HG03097 (cell line): Measurements from ENCODE around the gene GPRC5D.

ENCODE experiments used
- ATAC-seq: cut with Tn5 transposase; IDR thresholded peaks from one replicate; pipeline ENCODE4 v1.9.1; 2021; ENCODE audit not compliant: unreplicated experiment, low FRiP score

The GPRC5D gene

DNA sequence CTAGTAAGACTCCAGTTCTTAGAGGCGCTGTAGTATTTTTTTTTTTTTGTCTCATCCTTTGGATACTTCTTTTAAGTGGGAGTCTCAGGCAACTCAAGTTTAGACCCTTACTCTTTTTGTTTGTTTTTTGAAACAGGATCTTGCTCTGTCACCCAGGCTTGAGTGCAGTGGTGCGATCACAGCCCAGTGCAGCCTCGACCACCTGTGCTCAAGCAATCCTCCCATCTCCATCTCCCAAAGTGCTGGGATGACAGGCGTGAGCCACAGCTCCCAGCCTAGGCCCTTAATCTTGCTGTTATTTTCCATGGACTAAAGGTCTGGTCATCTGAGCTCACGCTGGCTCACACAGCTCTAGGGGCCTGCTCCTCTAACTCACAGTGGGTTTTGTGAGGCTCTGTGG is 39.3 kb downstream of the GPRC5D start:
- ATAC-seq: no peak

DNA sequence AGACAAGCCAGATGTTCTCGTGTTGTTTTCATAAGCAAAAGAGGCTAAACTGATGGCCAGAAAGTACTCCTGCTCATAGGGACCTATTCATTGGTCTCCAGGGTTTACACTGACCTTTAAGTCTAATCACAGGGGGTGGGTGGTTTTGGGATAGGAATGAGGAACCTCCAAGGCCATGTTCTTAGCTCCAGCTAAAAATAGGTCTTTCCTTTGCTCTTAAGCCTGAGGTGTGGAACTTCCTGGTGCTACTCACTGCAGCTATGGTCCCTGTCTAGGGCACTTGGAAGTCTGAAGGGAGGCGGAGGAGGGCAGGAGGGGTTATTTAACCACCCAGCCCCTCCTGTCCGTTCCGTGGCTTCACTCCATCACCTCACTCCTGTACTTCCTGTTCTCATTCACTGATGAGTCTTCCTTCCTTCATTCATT is 42.0 kb downstream of the GPRC5D start:
- no peak for ATAC-seq

DNA sequence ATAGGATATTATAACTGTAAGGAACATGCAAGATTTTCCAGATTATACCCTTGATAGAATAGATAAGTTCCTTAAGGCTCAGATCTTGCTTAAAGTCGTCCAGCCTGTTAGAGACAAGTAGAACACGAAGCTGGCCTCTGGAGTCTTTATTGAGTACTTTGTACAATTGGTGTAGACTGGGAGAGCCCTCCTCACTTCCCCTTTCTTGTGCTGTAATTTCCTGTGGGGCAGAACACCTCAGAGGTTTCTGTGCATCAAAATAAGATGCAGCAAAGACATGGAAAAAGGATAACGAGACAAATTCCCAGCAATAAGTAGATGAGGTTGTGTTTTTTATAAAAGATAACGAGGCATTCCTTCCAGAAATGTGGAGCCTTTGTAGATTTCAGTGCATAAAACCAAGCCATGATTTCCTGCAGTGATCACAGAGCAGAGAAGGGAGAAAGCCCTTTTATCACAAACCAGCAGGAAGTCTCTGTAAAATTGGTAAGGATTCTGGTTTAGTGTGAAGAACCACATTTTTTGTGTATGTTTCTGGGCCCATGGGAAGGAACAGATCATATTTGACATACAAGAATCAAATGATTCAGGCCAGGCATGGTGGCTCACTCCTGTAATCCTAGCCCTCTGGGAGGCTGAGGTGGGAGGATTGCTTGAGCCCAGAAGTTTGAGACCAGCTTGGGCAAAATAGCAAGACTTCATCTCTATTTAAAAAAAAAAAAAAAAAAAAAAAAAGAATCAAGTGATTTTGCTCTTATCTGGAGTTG is 42.6 kb downstream of the GPRC5D start:
- ATAC-seq: no peak

DNA sequence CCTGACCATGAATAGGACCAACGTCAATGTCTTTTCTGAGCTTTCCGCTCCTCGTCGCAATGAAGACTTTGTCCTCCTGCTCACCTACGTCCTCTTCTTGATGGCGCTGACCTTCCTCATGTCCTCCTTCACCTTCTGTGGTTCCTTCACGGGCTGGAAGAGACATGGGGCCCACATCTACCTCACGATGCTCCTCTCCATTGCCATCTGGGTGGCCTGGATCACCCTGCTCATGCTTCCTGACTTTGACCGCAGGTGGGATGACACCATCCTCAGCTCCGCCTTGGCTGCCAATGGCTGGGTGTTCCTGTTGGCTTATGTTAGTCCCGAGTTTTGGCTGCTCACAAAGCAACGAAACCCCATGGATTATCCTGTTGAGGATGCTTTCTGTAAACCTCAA is 43.3 kb downstream of the GPRC5D start:
- ATAC-seq: no peak

DNA sequence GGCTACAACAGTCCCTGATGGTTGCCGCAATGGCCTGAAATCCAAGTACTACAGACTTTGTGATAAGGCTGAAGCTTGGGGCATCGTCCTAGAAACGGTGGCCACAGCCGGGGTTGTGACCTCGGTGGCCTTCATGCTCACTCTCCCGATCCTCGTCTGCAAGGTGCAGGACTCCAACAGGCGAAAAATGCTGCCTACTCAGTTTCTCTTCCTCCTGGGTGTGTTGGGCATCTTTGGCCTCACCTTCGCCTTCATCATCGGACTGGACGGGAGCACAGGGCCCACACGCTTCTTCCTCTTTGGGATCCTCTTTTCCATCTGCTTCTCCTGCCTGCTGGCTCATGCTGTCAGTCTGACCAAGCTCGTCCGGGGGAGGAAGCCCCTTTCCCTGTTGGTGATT is 43.7 kb downstream of the GPRC5D start:
- no peak for ATAC-seq

DNA sequence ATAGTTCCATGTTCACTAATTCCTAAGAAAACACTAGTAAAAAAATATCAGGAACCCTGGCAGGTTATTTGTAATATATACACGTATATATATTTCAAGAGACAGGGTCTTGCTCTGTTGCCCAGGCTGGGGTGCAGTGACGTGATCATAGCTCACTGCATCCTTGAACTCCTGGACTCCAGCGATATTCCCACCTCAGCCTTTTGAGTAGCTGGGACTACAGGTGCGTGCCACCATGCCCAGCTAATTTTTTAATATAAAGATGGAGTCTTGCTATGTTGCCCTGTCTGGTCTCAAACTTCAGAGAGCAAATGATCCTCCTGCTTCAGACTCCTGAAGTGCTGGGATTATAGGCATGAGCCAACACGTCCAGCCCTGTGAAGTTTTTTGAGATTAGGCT is 44.4 kb downstream of the GPRC5D start:
- ATAC-seq: no peak

DNA sequence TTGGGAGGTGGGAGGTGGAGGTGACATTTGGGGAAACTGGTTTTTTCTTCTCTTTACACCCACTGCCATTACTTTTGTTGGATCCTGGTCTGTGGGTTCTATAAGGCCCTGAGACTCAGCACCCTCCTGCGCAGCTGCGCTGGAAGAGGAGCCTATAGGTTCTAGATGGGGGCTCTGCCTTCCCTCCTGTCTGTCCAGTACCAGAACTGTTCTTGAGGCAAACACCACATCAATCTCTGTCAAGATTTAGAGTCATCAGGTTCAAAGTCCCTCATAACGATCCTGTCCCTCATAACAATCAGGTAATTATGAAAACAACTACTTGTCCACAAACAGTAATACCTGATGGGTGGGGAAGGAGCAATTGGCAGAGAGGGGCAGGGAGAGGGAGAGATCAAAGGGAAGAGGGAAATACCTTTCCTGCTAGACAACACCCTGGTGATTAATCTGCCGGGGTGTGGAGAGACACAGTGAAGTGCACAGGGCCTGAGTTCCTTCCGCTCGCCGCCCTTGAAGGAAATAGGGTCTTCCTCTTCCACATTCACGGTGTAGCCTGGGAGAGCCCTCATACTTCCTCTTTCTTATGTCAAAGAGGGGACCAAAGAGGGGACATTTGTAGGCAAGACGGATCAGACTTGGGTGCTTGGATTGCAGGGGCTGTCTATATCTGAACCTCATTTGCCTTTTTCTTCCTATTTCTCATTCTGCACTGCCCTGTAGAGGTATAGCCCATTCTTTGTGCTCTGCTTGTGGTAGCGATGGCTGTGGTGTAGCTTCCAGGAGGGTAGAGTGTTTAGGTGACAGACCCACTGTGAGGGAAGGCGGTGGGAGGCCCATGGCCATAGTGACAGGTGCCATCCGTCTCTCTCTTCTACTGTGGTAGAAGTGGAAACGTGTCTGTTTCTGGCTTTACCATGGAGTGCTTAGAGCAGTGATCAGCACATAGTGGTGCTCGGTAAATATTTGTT is 48.0 kb downstream of the GPRC5D start:
- ATAC-seq: no peak

DNA sequence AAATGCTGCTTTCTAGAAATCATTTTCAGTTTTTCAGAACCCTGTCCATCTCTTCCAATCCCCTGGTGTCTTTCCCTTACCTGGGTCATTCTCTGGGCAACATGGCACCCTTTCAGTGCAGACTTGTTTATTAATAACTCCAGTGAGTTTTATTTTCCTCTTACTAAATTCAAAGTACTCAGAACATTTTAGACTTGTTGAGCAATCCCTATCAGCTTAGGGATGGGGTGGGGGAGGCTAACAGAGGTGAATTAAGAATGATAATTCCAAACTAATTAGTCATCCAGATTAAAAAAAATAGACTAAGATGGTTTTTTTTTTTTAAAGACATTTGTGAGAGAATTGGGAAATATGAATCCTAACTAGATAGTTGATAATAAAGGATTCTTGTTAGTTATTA is 49.9 kb downstream of the GPRC5D start:
- ATAC-seq: no peak

DNA sequence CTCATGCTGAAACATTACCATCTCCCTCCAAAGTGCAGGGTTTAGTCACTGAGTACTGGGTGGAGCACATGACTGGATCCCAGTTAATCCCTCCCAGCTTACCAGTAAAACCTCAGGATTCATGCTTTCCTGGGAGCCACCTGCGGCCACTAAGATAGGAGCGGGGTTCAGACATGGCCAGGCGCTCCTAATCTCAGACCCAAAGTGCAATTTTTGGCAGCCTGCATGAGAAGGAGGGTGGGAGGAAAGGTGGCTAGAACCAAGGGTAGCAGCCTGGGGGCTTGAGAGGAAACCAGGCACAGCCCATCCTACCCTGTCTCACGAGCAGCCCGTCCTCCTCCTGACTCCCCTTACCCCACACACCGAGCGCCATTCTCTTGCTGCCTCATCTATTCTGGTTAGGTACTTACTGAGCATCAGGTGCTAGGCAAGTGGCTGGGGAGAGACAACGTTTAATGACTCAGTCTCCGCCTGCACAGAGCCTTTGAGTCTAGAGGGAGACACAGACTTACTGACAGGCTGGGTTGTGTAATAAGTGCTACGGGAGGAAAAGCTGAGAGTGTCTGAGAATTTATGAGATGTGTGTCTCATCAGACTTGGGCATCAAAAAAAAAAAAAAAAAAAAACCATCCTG is 50.7 kb downstream of the GPRC5D start:
- ATAC-seq: no peak

DNA sequence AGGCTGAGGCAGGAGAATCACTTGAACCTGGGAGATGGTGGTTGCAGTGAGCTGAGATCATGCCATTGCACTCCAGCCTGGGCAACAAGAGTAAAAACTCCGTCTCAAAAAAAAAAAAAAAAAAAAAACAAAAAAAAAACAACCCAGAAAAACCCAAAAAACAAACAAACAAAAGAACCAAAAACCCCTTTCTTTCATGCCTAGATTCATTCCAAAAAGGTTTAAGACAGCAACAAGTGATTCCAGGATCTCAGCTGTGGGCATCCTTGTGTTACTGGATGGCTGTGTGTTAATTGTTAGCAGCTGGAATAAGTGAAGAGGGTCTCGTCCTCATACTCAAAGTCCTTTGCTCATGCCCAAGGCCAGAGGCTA is 51.2 kb downstream of the GPRC5D start:
- no peak for ATAC-seq

DNA sequence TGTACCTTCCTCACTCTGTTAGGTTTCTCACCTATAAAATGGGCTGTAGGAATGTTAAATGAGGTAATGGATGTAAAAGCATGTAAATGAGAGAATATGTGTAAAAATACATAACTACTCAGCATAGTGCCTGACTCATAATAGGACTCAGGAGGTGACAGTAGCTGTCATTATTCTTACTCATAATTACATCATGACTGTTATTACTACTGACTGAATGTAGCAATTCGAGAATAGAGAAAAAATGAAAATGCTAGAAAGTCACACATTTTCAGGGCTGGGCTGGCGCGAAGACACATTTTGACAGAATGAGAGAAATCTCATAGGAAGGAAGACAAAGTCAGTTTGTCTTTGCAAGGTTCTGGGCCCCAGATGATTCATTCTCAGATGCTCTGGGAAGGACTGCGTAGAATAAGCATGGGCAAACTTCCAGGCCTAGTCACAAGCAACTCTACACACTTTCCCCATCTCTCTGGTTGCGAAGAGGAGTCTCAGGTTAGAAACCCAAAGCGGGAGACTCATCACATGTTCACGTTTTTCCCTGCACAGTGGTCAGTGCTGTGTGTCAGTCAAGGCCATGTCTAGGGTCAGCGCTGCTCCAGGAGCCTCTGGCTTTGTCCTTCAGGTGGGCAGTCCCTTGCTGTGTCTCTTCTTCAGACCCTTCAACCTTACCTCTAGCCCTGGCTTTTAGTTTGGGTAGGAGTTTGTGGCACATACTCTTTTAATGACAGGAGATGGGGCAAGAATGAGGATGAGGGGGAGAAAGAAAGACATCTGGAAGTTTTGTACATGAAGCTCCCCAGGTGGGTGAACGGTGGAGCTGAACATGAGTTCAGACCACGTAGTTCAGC is 52.2 kb downstream of the GPRC5D start:
- ATAC-seq: no peak

DNA sequence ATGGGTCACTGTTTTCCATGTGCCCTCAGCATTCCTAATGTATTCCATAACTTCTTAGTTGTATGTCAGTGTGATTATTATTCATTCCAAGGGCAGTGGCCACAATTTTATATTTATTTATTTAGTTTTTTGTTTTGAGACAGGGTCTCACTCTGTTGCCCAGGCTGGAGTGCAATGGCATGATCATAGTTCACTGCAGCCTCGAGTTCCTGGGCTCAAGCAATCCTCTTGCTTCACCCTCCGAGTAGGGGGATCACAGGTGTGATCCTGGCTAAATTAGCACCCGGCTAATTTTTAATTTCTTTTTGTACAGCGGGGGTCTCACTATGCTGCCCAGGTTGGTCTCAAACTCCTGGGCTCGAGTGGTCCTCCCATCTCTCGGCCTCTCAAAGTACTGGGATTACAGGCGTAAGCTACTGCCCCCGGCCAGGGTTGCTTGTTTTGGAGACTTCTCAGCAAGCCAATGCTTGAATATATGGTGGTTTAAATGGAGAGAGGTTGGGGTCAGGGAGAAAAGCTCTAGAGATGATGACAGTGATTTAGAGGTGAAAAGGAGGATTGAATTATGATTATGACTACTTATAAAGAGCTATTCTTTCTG is 53.0 kb downstream of the GPRC5D start:
- ATAC-seq: no peak

DNA sequence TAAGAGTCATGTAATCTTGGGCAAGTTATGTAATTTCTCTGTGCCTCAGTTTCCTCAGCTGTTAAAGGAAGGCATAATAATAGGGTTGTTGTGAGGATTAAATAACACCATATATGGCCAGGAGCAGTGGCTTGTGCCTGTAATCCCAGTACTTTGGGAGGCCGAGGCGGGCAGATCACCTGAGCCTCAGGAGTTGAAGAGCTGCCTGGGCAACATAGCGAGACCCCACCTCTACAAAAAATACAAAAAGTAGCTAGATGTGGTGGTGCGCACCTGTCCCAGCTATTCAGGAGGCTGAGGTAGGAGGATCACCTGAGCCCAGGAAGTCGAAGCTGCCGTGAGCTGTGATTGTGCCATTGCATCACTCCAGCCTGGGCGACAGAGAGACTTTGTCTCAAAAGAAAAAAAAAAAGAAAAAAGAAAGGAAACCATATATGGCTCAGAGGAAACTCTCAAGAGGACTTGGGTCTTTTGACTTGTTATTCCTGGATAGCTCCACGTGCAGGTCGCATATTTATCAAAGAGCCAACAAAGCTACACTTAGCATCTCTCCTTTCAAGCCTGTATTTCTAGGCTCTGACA is 53.7 kb downstream of the GPRC5D start:
- no peak for ATAC-seq

DNA sequence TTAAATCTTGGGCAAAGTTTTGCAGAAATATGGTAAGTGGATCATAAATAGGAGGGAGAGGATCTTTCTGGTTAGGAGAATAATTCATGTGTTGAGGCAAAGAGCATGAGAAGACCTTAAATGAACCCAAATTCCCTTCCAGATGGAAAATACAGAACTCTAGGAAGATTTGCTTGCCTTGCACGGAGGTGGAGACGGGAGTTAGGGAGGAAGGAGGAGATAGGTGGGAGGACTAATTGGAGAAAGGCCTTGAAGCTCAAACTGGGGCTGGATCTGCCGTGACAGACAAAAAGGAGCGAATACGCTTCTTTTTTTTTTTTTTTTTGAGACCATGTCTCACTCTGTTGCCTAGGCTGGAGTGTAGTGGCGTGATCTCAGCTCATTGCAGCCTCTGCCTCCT is 54.7 kb downstream of the GPRC5D start:
- ATAC-seq: no peak

DNA sequence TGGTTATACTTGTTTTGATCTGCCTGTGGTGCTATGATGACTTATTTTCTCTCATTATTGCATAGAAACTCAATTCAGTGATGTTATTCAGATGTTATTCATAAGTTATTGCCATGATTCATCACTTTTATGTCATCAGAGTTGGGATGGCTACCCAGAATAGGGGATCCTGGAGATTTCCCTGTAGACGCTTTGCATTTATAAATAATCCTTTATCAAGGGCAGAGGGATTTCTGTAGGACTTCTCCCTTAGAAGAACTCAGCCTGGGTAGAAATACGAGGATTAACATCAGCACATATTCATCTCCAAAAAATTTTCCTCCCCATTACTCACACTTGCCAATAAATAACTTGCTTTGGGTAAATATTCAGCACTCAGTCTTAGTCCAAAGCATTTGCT is 55.7 kb downstream of the GPRC5D start:
- no peak for ATAC-seq

DNA sequence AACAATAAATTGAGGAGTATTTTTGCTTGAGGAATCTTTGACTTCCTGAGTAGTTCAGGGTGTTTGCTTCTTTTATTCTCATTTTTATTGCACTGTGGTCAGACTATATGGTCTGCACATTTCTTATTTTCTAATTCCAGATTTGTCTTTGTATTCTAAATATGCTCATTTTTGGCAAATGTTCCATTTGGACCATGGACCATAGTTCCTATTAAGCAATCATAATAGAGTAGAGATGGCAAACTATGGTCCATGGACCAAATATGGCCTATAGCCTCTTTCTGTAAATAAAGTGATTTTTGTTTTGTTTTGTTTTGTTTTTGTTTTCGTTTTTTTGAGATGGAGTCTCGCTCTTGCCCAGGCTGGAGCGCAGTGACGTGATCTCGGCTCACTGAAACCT is 58.5 kb downstream of the GPRC5D start:
- no peak for ATAC-seq

DNA sequence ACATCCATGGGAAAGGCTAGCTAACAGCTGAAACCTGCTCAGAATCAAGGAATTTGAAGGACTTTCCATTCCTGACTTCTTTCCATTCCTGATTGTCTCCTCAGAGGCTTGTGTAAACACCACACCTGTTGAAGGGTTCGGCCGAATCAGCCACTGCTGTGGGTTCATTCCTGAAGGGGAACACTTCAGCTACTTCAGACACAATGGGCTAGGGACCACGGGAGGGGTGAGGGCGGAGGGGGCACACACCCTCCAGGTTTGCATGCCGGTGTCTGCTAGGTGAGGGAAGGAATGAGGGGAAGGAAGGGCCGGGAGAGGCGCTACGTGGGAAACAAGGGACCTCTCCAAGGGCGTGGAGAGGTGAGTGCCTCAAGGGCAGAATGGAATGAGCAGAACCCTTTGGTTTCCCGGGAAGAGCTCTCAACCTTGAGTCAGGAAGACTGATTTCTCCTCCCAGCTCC is 59.3 kb downstream of the GPRC5D start:
- no peak for ATAC-seq

DNA sequence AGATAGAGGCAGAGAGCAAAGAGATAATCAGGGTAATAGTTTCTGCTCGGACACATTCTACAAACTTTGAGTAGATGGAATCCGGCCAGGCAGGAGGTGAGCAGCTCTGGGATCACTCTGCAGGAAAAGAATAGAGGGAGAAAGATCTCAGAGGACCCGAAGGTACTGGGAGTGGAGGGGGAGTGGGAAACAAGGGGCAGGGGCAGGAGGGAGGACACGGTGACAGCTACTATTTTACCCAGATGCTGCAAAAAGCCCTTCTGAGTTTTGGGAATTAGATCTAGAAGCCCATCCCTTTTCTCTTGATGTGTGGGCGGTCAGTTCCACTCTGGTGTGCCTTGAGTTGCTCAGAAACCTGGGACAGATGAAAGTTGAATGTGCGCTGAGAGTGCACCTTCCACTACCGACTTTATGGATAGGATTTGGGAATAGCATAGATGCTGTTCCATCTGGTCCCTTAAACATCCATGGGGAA is 60.1 kb downstream of the GPRC5D start:
- ATAC-seq: no peak

DNA sequence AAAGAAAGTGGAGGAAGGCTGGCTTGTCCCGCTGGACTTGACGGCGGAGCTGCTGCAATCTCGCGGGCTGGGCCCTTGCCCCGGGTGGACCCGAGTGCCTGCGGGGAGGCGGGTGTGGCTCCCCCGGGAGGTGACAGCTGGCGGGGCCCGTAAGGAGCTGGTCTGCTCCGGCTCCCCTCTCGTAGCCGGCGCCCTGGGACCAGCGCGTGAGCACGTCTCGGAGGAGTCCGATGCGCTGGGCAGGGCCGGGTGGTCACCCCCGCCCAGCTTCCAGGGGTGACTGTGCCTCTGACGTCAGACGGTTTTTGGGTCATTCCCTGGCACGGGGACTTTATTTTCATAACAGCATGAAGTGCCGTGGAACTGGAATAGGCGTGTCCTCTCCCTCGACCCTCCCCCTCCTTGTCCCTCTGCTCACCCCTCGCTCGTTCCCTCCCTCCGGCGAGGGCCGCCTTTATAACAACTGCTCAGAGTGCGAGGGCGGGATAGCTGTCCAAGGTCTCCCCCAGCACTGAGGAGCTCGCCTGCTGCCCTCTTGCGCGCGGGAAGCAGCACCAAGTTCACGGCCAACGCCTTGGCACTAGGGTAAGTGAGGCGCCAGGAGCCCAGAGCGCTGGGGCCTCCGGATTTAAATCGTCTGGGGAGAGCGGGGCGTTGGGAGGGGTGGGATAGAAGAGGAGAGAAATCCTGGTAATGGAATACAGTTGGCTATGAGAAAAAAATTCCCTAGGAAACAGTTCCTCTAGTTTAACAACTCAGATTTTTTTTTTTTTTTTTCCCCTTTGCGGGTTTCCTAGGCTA is 60.7 kb downstream of the GPRC5D start, which contains the start of gene GPRC5A:
GPRC5A (plus strand) TSS at position 483 of the 801 bp plus-strand sequence. CDS start 16,688 bp downstream, outside the sequence.
- no peak for ATAC-seq
